HG03439 (cell line): ENCODE data around the gene GALNT15.

Experiments used
- ATAC-seq: cut with Tn5 transposase; IDR thresholded peaks from one replicate; pipeline ENCODE4 v1.9.1; 2021; ENCODE audit warnings: mild to moderate bottlenecking, moderate library complexity; ENCODE audit not compliant: unreplicated experiment

GALNT15 gene

DNA sequence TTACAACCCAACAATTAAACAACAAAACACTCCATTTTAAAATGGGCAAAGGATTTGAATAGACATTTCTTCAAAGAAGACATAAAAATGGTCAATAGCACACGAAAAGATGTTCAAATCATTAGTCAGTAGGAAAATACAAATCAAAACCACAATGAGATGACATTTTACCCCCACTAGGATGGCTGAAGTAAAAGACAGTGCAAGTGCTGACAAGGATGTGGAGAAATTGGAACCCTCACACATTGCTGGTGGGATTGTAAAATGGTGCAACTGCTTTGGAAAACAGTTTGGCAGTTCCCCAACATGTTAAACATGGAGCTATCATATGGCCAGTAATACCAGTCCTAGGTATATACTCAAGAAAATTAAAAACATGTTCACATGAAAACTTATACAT, 11.6 kb downstream of the GALNT15 start:
- ATAC-seq = no peak

DNA sequence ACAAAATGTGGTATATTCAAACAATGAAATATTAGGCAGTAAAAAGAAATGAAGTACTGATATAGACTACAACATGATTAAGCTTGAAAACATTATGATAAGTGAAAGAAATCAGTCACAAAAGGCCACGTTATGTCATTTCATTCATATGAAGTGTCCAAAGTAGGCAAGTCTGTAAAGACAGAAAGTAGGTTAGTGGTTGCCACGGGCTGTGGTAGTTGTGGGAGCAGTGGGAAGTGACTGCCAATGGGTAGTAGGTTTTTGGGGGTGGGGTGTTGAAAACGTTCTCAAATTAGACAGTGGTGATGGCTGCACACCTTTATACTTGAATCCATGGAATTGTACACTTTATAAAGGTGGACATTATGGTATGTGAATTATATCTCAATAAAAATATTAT, 12.1 kb downstream of the GALNT15 start:
- no peak for ATAC-seq

DNA sequence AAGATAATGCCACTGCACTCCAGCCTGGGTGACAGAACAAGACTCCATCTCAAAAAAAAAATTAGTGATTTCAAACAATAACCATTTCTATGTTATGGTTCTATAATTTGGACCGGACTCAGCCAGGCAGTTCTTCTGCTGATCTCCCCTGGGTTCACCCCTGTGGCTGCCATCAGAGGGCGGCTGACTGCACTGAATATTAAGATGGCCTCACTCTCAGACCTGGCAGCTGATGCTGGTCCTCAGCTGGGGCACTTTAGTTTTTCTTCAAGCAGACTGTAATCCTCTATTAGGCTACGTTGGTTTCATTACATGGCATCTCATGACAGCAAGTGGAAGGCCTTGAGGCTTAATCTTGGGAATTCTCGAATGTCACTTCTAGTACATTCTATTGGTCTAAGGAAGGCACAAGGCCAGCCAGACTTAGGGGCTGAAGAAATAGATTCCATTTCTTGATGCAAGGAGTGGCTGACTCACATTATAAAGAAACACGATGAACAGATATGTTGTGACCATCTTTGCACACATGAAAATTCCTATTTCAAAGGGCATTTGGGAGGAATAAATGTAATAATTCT, 12.8 kb downstream of the GALNT15 start:
- no peak for ATAC-seq

DNA sequence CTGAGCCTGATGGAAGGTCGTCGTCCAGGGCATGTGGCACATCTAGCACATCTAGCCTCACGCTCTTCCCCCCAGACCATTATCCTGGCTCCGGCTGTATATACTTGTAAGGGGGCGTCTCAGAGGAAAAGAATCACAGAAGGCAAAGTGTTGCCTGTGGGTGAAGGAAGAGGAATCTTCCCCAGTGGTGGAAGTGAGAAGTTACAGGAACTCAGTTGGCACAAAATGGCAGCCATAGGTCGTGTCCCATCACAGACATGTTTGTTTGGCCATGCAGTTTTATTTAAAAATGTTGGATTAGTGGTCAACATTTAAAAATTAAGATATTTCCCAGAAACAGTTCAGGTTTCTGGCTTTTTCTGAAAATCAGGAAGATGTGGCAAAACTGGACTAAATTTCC, 13.6 kb downstream of the GALNT15 start:
- ATAC-seq = no peak

DNA sequence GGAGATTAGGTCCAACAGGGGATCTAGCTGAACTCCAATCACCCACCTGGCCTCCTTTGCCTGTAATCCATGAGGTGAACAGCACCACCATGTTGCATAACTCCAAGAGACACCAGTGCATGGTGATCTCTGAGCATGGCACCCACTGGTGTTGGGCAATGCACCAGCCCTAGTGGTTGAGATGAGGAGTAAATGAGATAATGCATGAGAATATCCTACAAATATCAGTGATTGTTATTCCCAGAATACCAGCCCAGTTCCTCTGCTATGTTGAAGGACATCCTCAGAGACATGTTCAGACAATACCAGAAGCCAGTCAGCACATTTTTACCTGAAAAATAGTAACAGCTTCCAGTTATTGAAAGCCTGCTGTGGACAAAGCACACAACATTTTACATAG, 14.7 kb downstream of the GALNT15 start:
- no peak for ATAC-seq

DNA sequence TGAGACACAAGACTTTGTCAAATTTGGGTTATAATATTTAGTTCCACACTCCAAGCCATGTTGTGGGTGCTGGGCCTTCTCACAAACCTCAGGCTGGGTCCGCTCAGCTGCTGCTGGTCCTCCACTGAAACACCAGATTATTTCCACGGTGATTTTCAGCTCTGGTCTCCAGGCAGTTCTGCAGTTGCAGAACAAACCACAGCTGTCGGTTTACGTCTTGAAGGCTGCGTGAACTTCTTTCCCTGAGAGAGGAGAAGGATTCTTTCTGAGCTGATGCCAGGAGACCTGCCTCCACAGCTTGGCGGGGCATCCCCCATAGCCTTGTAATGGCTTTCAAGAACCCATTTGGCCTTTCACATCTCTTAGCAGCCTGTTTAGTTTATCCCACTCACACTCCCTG, 16.2 kb downstream of the GALNT15 start:
- ATAC-seq = no peak

DNA sequence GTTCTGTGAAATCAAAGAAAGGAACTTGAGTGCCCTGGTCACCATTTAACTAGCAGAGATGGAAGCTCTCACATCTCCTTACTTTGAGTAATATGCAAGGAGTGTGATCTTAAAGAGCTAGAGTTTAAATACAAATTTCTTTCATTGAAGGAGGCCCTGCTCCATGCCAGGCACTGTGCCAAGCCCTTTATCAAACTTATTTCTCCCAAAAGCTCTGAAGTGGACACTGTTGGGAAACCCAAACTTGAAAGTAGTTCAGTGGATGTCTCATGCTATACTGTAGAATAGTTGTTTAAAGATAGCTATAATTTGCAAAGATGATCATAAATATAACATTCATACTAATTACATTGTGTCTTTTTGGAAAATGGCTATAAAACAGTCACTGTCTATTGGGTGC, 17.1 kb downstream of the GALNT15 start:
- ATAC-seq = no peak

DNA sequence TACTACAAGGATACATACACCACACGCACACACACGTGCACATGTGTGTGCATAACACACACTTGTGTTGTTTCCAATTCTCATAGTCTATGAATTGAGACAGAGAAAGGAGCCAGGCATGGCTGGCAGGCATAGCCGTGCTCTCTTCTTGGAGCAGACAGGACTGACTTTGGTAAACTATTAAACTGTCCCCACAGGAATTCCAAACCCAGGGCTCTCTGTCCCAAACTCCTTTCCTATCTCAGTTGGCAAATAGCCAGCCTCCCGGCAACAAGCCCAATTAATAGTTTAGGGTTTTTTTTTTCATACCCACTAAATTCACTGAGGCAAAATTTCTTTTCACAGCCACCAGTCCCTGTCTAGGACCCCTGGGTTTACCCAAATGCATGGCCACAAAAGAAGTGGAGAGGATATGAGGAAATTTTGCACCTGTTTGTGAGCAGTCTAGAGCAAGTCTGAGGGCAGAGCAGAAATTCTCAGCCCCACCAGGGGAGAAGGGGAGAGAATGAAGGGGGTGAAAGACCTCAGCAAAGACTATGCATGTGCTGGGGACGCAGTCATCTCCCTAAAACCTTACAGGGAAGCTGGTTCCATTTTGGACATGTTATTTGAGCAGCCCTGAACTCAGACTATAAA, 17.8 kb downstream of the GALNT15 start:
- ATAC-seq = no peak

DNA sequence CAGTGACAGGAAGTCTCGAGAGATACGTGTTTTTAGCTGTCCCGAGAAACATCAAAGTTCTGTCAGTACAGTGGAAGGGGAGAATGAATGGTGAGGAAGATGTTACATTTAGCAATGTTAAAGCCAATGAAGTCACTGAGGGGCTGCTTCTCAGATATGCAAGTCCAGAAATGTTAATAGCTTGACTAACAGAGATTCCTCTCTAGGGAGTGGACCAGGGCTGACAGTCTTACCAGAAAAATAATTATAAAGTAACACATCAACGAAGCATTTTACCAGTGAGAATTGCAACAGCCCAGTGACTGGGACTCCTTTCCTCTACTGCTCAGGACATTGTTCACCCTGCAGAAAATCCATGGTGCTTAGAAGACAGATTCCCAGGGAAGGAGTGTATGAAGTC, 23.9 kb downstream of the GALNT15 start:
- ATAC-seq = no peak

DNA sequence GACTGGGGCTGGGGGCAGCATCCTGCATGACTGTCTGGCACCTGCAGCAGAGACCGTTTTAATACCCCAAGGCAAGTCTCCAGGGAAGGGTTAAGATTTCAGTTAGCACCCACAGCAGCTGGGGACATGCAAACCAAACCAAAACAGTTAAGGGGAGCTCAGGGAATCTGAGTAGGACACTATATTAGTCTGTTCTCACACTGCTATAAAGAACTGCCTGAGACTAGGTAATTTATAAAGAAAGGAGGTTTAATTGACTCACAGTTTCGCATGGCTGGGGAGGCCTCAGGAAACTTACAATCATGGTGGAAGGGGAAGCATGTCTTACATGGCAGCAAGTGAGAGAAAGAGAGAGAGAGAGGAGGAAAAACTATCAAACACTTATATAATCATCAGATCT, 25.3 kb downstream of the GALNT15 start:
- no peak for ATAC-seq

DNA sequence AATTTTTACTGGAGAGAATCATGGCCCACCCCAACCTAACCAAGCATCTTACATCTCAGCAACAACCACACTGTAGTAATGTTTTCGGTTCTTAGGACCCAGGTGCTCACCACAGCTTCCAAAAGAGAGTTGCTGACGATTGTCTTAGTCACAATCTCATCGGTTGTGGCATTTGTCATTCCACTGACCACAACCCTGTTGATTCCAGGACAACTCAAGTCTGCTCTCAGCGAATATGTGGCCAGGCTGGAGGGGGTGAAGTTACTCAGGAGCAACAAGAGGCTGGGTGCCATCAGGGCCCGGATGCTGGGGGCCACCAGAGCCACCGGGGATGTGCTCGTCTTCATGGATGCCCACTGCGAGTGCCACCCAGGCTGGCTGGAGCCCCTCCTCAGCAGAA, 25.9 kb downstream of the GALNT15 start:
- no peak for ATAC-seq

DNA sequence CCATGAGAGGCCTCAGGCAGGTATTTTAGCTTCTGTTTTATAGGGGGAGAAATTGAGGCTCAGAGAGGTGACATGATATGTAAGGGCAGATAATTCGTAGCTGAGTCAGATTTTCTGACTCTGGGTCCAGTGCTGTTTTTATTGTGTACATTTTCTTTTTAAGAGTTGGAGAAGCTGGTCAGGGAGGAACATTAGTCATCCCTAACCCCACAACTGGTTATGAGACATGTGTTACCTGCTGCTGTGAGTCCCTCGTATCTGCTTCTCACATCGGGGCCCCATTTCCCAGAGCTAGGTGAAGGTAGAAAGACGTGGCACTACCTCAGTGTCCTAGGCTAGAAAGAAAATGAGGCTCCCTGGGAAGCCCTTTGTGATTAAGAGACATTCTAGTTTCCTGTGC, 28.6 kb downstream of the GALNT15 start:
- ATAC-seq = no peak

DNA sequence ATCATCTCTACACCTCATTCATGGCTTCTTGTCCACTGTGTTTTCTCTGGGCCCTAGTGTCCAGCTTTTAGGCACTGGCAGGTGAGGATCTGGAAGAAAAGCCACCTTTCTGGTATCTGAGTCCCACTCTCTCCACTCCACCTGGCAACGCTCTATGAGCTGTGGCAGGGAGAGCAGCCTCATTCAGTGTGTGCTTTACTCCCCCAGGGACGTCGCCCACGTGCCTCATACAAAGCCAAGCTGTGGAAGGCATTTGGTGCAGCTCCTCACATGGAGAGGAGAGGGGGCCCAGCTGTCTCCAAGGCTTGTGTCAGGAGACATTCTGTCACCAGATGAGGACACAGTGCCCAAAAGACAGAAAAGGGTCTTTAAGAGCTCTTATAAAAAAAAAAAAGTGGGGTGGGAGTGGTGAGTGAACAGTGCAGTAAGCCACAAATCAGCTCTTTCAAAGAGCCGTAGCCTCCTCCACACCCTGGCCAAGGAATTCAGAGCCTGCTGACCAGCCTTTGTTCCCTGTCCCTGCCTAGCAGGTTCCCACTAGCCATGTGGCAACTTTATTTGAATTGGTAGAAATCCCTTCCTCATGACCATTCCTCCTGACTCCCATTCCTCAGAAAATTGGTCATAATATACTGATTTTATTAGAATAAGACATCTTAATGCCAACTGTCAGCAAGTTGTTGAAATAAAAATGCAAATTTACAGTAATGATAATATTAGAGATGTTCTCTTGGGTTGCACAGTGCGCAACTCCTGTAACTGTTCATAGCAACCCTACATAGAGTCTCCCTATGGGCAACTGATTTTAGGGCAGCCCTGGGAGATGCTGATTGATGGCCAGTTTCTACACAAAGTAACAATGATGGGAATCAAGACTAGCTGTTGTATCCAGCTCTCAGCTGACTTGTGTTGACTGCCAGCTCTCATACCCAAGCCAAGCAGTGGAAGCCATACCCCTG, 29.5 kb downstream of the GALNT15 start:
- no peak for ATAC-seq

DNA sequence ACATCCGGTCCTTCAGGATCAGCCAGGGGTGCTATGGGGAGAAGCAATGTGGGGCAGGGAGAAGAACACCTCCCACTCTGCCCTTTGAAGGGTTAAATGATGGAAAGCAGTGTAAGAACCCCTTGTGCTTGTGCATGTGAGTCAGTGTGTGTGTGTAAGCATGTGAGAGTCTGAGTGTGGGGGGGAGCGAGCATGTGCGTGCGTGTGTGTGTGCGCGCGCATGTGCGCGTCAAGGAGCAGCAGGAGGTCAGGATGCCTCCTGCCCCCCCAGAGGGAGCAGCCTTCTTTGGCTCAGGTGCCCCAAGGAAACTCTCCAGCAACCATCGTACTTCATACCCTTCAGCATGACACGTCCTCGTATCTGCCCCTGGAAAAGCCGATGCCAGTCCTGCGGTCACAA, 30.3 kb downstream of the GALNT15 start:
- ATAC-seq = no peak

DNA sequence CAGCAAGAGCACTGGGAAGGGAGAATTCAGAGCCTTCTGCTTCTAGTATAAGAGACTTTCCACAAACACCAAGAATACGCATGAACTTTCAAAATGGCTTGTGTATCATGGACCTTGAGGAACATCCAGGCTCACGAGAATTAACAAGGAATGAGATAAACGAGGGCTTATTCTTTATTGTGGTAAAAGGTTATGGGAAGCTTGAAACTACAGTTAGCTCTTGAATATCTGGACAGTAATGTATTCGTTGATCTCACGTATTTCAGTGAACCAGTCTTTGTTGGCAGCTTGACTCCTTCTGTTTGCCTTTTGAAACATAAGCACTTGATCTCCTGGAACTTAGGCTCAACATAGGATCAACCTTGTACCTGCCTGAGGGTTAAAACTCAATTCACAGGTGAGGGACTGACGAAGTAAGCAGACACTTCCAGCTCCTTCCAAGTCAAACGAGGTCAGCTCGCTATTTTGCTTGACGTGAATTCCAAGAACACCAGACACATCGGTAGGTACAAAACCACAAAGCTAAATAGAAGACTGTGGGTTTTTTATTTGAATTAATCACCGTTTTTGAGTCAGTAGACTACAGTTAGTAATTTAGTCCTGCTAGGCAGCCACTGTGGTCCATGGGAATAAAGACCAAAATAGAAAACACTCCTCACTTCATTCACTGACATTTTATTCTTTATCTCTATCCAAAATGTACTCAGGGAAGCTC, 30.8 kb downstream of the GALNT15 start:
- no peak for ATAC-seq

DNA sequence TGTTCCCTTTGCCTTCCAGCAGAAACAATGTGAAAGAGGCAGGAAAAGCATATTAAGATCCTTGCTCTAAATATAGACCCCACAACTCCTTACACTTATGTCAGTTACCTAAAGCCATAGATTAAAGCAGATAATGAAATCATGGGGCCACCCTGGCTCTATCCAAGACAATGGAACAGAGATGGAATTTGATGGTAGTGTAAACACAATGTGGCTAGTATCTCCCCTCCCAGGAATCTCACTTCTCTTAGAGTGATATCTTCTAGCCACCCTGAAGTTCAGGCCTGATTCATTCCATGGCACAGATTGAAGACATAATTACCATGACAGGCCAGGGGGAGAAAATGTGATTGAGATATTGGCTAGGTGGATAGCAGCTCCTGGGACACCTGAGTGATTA, 32.6 kb downstream of the GALNT15 start:
- no peak for ATAC-seq

DNA sequence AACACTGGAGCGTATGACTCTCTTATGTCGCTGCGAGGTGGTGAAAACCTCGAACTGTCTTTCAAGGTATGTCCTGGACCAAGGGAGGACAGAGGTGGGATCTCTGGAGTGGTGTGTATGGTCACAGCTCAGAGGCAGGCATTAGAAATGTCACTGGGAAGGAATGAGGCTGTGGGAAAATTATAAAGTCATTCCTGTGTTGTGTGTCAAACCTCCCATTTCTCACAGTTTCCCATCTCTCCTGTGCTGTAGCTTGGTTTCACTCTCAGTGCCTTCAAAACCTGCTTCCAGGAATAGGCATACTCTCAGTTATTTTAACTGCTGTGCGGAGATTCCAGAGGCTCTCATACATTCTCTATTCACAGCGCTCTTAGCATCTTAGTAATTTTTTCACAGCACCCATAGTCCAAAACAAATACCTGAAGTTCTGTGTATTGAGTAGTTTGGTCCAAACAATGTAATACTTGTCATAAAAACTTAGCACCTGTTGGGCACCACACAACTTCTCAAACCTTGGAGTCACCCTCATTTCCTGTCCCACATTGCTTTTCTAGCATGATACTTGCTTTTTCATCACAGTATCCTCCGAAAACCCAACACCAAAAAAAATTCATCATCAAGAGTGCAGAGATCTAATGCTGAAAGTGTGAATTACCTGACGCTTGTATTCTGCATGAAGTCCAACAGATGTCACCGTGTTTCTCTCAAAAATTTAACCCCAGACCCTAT, 36.9 kb downstream of the GALNT15 start:
- ATAC-seq = no peak

DNA sequence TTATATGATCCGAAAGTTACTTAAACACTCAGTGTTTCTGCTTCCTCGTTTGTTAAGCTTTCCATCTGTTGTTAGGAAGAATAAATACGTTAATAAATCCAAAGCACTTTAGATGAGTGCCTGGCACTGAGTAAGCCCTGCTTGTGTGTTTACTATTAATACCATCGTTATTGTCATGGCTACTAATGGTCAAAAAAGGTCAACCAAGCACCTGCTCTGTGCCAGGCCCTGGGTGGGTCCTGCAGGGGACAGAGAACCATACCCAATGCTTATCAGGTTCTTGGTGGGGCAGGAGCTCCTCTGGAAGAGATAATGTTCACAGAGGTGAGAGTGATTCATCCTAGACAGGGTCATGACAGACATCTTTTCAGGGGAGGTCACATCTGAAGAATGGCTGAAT, 39.9 kb downstream of the GALNT15 start:
- no peak for ATAC-seq

DNA sequence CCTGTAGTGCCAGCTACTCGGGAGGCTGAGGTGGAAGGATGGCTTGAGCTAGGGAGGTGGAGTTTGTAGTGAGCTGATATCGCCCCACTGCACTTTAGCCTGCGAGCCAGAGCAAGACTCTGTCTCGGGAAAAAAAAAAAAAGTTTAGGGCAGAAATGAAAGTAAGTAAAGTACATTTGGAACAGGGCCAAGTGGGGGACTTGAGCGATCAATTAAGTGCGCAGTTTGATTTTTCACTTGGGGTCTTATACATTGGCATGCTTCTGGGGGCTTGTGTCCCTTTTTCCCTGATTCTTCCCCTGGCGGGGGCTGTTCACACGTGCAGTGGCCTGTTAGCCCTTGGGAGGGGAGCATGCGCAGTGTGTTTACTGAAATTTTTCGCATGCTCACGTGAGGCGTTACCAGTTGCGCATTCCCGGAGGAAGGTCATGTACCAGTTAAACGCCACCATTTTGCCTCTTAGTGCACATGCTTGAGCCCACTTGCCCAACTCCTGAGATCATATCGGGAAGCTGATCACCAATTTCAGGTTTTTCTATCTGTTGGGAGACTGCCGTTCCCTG, 42.0 kb downstream of the GALNT15 start:
- ATAC-seq = no peak

DNA sequence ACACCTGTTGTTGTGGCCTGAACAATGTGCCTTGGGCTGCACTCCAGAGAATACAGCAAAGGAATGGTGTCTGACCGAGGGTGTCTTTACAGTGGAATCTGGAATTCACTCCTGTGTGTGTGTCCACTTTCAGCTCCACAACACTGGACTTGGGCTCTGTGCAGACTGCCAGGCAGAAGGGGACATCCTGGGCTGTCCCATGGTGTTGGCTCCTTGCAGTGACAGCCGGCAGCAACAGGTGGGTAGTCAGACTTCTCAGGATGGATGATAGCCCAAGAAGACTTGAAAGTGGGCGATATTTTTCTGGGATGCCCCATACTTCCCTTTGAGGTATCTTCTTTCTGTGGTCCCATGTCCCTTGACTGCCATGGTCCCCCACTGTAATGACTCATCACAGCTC, 45.3 kb downstream of the GALNT15 start:
- ATAC-seq = no peak
